Heart right ventricle (tissue), 16 donors: ENCODE results near the gene NRXN3. TPM values are rescaled to one million over a fixed set of nuclear protein-coding genes. Genes with fewer than 3 reads are reported as not detected.

Experiments used
- ATAC-seq, 8 donors: fragments of 200-7000 bp; cut with Tn5 transposase; one replicate each; pipeline ENCODE4 v1.9.1; 2020; ENCODE audit warnings: mild to moderate bottlenecking in 8 of 8, moderate library complexity in 8 of 8, moderate number of reproducible peaks in 1 of 8
- DNase-seq, 2 donors: peaks; one replicate each; pipeline ENCODE4 v3.0.0-alpha.2; 2020
- H3K27ac ChIP-seq, 10 donors: fragments of 200-600 bp; sonication (generic) in 2 of 10; one replicate each; pipeline versions ENCODE4 v1.5.0 to v1.8.0; 2020 to 2022; ENCODE audit warnings: mild to moderate bottlenecking in 3 of 10
- H3K27me3 ChIP-seq, 7 donors: fragments of 200-600 bp; one replicate each; pipeline ENCODE4 v1.8.0; 2021 to 2022; ENCODE audit warnings: mild to moderate bottlenecking in 2 of 7
- H3K36me3 ChIP-seq, 9 donors: fragments of 200-600 bp; sonication (generic) in 1 of 9; one replicate each; pipeline versions ENCODE4 v1.5.0 to v1.8.0; 2020 to 2022; ENCODE audit warnings: mild to moderate bottlenecking in 2 of 9
- H3K4me1 ChIP-seq, 9 donors: fragments of 200-600 bp; sonication (generic) in 1 of 9; one replicate each; pipeline versions ENCODE4 v1.5.0 to v1.8.0; 2020 to 2022; ENCODE audit warnings: mild to moderate bottlenecking in 4 of 9
- H3K4me3 ChIP-seq, 10 donors: fragments of 200-600 bp; sonication (generic) in 2 of 10; one replicate each; pipeline versions ENCODE4 v1.5.0 to v1.8.0; 2020 to 2022; ENCODE audit warnings: mild to moderate bottlenecking in 7 of 10, moderate library complexity in 2 of 10
- H3K9me3 ChIP-seq, 11 donors: fragments of 200-600 bp in 10 of 11; sonication (generic) in 2 of 11; one replicate each; pipeline versions ENCODE4 v1.5.0 to v1.8.0; 2013 to 2022; ENCODE audit warnings: mild to moderate bottlenecking in 2 of 11, control low read depth in 1 of 11, moderate library complexity in 1 of 11
- CTCF ChIP-seq, 9 donors: fragments of 200-600 bp; sonication (generic) in 2 of 9; IDR thresholded peaks; one replicate each; pipeline versions ENCODE4 v1.5.0 to v1.8.0; 2021 to 2022; ENCODE audit warnings: antibody characterized with exemption in 9 of 9, mild to moderate bottlenecking in 5 of 9, moderate library complexity in 1 of 9
- WGBS, 2 donors: extraction: QIAGEN DNeasy Blood & Tissue Kit; methylation state at CpG; one replicate each; pipeline ENCODE4 v1.1.7; 2013; ENCODE audit warnings: inconsistent platforms in 1 of 2; 5-methylcytosine and 5-hydroxymethylcytosine counted together
- intact Hi-C, 10 donors: fragments of 100-400 bp; cut with DNase I; formaldehyde crosslinking; loops; one replicate each; pipeline versions ENCODE4 v1.11.1 to v1.14.2; 2022
- polyA plus RNA-seq, 2 donors: library from polyadenylated mRNA; stranded (reverse); fragments of 200-250 nt; gene quantifications; one replicate each; pipeline ENCODE4 v1.2.3, GENCODE V29; 2013
- total RNA-seq, 10 donors: library from RNA; stranded (reverse); fragmentation: NEBNext Ultra II Directional in 3 of 10; extraction: Animal tissue kit (Norgen Biotek cat#: 25700) in 3 of 10; gene quantifications; one replicate each; pipeline versions ENCODE4 v1.2.1 to v1.2.4, GENCODE V29; 2021 to 2023
- donor health status: Arrhythmogenic right ventricular cardiomyopathy.
- donor health status: ischemic (EF 13 %, LVEDD 7.1; RV severe dilation, severe dysfunction).
- donor health status: healthy with polysubstance abuse.
- donor health status: DM: no; HTN: yes; CAD: no.
- donor health status: DM: no; HTN: no; CAD: no.
- donor health status: ischemic (EF 25% LVEDD 6.9; RV normal size, moderate dysfunction).
- donor health status: ischemic (EF 25% LVEDD 5.7; RV mildly dilated, moderate dysfunction).
- donor health status: healthy.
- donor health status: DM: yes; HTN: yes; CAD: no.
- donor health status: Ischemic cardiomyopathy.
- donor health status: ischemic (EF 35%, LVEDD 5.7; RV mildly dilated, moderate dysfunction).
- donor health status: nonischemic (EF 11% LVEDD 7.7; RV severe dilation, severe dysfunction).
- donor health status: DM: yes; HTN: yes; CAD: no.
- donor health status: PGD.
- donor health status: ischemic (EF 29% LVEDD 5.4; RV normal size, mild dysfunction).
- donor health status: nonischemic (EF 23%, LVEDD 6.1; RV moderate dilation, normal function).

The NRXN3 gene
- total and polyA plus RNA-seq, 12 donors = 0.23 to 1.8 (median 0.87) TPM

GRCh38 chr14:79351011-79351410, 1180.8 kb downstream of the NRXN3 start:
- H3K27me3 ChIP-seq = peaks cover 0 to 3% (median 0%) of the 10 kb centered on the region in 7 donors
- no peak overlapping the region for H3K27ac ChIP-seq
- intact Hi-C loops = no loop called here
- no peak for TF ChIP-seq CTCF (IDR thresholded peaks at IDR 0.05)
- 78 to 83% methylated on average over 3 of the region's 3 CpGs for WGBS, 2 donors
- H3K9me3 ChIP-seq = peaks cover 0 to 4% (median 0%) of the 10 kb centered on the region in 11 donors
- no peak overlapping the region for H3K4me3 ChIP-seq
- H3K36me3 ChIP-seq = no peaks in the 10 kb centered on the region
- DNase-seq (no peak), ATAC-seq (no peak)
- H3K4me1 ChIP-seq = no peaks in the 10 kb centered on the region

- no peak for TF ChIP-seq CTCF (IDR thresholded peaks at IDR 0.05)
- 29 to 30% methylated on average over 3 of the region's 3 CpGs for WGBS, 2 donors
- no peak for DNase-seq
- Histone ChIP-seq H3K36me3 (no peaks in the 10 kb centered on the region), H3K27ac (no peak overlapping the region), H3K27me3 (peaks cover 0 to 3% (median 0%) of the 10 kb centered on the region in 7 donors), H3K4me3 (no peak overlapping the region), H3K4me1 (no peaks in the 10 kb centered on the region), H3K9me3 (no peaks in the 10 kb centered on the region)
- no peak for ATAC-seq
- intact Hi-C loops = no loop called here
Measured at GRCh38 chr14:79352076-79352630, 1182.0 kb downstream of the NRXN3 start.

GRCh38 chr14:79354336-79354735, 1184.2 kb downstream of the NRXN3 start:
- no peak for ATAC-seq
- no peak overlapping the region for H3K4me3 ChIP-seq
- no peaks in the 10 kb centered on the region for H3K9me3 ChIP-seq
- no peaks in the 10 kb centered on the region for H3K4me1 ChIP-seq
- H3K27me3 ChIP-seq = peaks cover 0 to 3% (median 0%) of the 10 kb centered on the region in 7 donors
- no peak for TF ChIP-seq CTCF (IDR thresholded peaks at IDR 0.05)
- no peaks in the 10 kb centered on the region for H3K36me3 ChIP-seq
- WGBS, 2 donors = 79 to 80% methylated on average over 1 of the region's 1 CpG
- intact Hi-C loops = no loop called here
- H3K27ac ChIP-seq = no peak overlapping the region
- DNase-seq = no peak

GRCh38 chr14:79356040-79356439, 1185.9 kb downstream of the NRXN3 start:
- ATAC-seq (no peak), DNase-seq (no peak)
- no peak for TF ChIP-seq CTCF (IDR thresholded peaks at IDR 0.05)
- Histone ChIP-seq H3K4me3 (no peak overlapping the region), H3K27me3 (peaks cover 0 to 3% (median 0%) of the 10 kb centered on the region in 7 donors), H3K36me3 (no peaks in the 10 kb centered on the region), H3K27ac (no peak overlapping the region), H3K4me1 (no peaks in the 10 kb centered on the region), H3K9me3 (no peaks in the 10 kb centered on the region)
- intact Hi-C loops = no loop called here
- 61 to 71% methylated on average over 2 of the region's 2 CpGs for WGBS, 2 donors
